ENCODE measurements around the gene TENM3.

GRCh38 chr4:182245541-182246215 is 2.5 kb downstream of the TENM3 start:
- TF ChIP-seq CTCF (IDR thresholded peaks at IDR 0.05; ENCODE audit: low read depth, low read length) (no peak), POLR2A (IDR thresholded peaks at IDR 0.05; ENCODE audit: extremely low read depth, insufficient read length) (no peak), MYC (IDR thresholded peaks at IDR 0.05; ENCODE audit: low read depth, low read length) (no peak)
- TF ChIP-seq, protein P1, sequence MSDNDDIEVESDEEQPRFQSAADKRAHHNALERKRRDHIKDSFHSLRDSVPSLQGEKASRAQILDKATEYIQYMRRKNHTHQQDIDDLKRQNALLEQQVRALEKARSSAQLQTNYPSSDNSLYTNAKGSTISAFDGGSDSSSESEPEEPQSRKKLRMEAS (IDR thresholded peaks at IDR 0.05; ENCODE audit: low read depth, low read length): no peak
